ENCODE measurements around the gene TTC32. TPM values are rescaled to one million over a fixed set of nuclear protein-coding genes. Genes with fewer than 3 reads are reported as not detected.
A peak's percentile ranks its signal among the peaks of the same experiment; 100 is the strongest.

Gene TTC32
- total and polyA plus RNA-seq, 2 experiments from 2014 or later = 4.6 to 17.0 TPM

- Mint-ChIP-seq H3K4me1 (peaks cover 2% of the 10 kb centered on the region), H3K27me3 (ENCODE audit: insufficient read depth, low read depth, poor library complexity) (no peaks in the 10 kb centered on the region), H3K9me3 (no peaks in the 10 kb centered on the region), H3K36me3 (ENCODE audit: low read depth) (peaks cover 21% of the 10 kb centered on the region), H3K4me3 (no peak overlapping the region), H3K27ac (no peak overlapping the region)
- H4K20me1 ChIP-seq (replicated peaks; ENCODE audit: insufficient read depth) = peaks cover 5% of the 10 kb centered on the region; the same call in 1 of the 2 replicates
- H3K36me3 ChIP-seq (ENCODE audit: insufficient read depth) = no peaks in the 10 kb centered on the region; the same call in 1 of the 2 replicates
- no peak overlapping the region for H3K4me3 ChIP-seq
- peak; percentile 21 for DNase-seq (ENCODE audit: low spot score)
- H3K4me2 ChIP-seq = no peak overlapping the region
- H2AFZ ChIP-seq = no peak overlapping the region
- no peaks in the 10 kb centered on the region for H3K27me3 ChIP-seq (ENCODE audit: insufficient read depth)
- H3K9me2 ChIP-seq (ENCODE audit: insufficient read depth) = no peaks in the 10 kb centered on the region
- no peaks in the 10 kb centered on the region for H3F3A ChIP-seq (replicated peaks; ENCODE audit: low read depth)
- ATAC-seq = peak; percentile 76
- peaks cover 10% of the 10 kb centered on the region; the same call in 1 of the 2 replicates for H3K79me2 ChIP-seq (replicated peaks; ENCODE audit: insufficient read depth)
- H3K27ac ChIP-seq (ENCODE audit: low read depth) = no peak overlapping the region
- H3K4me1 ChIP-seq (ENCODE audit: insufficient read depth) = 0 out of 2 replicates have a peak, but pooled peaks cover 4% of the 10 kb centered on the region
- TF ChIP-seq ZNF114 (CRISPR knock-in tag; IDR thresholded peaks at IDR 0.05) (no peak), NANOG (IDR thresholded peaks at IDR 0.05; ENCODE audit: borderline replicate concordance) (no peak), ETS1 (IDR thresholded peaks at IDR 0.05) (no peak), EZH2 (IDR thresholded peaks at IDR 0.05; ENCODE audit: low read depth, unreplicated experiment) (no peak), ZNF331 (CRISPR knock-in tag; IDR thresholded peaks at IDR 0.05; ENCODE audit: low read depth) (no peak), POLR2AphosphoS5 (IDR thresholded peaks at IDR 0.05; ENCODE audit: low read depth) (no peak), JUNB (IDR thresholded peaks at IDR 0.05; ENCODE audit: unreplicated experiment) (no peak), EZH2phosphoT487 (IDR thresholded peaks at IDR 0.05; ENCODE audit: unreplicated experiment) (no peak), CREB1 (CRISPR knock-in tag; IDR thresholded peaks at IDR 0.05; ENCODE audit: low read depth) (no peak), STAT1 (IDR thresholded peaks at IDR 0.05; ENCODE audit: unreplicated experiment) (no peak)
- TF ChIP-seq, protein P1, sequence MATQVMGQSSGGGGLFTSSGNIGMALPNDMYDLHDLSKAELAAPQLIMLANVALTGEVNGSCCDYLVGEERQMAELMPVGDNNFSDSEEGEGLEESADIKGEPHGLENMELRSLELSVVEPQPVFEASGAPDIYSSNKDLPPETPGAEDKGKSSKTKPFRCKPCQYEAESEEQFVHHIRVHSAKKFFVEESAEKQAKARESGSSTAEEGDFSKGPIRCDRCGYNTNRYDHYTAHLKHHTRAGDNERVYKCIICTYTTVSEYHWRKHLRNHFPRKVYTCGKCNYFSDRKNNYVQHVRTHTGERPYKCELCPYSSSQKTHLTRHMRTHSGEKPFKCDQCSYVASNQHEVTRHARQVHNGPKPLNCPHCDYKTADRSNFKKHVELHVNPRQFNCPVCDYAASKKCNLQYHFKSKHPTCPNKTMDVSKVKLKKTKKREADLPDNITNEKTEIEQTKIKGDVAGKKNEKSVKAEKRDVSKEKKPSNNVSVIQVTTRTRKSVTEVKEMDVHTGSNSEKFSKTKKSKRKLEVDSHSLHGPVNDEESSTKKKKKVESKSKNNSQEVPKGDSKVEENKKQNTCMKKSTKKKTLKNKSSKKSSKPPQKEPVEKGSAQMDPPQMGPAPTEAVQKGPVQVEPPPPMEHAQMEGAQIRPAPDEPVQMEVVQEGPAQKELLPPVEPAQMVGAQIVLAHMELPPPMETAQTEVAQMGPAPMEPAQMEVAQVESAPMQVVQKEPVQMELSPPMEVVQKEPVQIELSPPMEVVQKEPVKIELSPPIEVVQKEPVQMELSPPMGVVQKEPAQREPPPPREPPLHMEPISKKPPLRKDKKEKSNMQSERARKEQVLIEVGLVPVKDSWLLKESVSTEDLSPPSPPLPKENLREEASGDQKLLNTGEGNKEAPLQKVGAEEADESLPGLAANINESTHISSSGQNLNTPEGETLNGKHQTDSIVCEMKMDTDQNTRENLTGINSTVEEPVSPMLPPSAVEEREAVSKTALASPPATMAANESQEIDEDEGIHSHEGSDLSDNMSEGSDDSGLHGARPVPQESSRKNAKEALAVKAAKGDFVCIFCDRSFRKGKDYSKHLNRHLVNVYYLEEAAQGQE (IDR thresholded peaks at IDR 0.05; ENCODE audit: unreplicated experiment) = no peak
- TF ChIP-seq, protein P2, sequence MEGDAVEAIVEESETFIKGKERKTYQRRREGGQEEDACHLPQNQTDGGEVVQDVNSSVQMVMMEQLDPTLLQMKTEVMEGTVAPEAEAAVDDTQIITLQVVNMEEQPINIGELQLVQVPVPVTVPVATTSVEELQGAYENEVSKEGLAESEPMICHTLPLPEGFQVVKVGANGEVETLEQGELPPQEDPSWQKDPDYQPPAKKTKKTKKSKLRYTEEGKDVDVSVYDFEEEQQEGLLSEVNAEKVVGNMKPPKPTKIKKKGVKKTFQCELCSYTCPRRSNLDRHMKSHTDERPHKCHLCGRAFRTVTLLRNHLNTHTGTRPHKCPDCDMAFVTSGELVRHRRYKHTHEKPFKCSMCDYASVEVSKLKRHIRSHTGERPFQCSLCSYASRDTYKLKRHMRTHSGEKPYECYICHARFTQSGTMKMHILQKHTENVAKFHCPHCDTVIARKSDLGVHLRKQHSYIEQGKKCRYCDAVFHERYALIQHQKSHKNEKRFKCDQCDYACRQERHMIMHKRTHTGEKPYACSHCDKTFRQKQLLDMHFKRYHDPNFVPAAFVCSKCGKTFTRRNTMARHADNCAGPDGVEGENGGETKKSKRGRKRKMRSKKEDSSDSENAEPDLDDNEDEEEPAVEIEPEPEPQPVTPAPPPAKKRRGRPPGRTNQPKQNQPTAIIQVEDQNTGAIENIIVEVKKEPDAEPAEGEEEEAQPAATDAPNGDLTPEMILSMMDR (conservative IDR thresholded peaks at IDR 0.05; ENCODE audit: low read depth in 2 of 2) = no peak
- TF ChIP-seq, protein P3, sequence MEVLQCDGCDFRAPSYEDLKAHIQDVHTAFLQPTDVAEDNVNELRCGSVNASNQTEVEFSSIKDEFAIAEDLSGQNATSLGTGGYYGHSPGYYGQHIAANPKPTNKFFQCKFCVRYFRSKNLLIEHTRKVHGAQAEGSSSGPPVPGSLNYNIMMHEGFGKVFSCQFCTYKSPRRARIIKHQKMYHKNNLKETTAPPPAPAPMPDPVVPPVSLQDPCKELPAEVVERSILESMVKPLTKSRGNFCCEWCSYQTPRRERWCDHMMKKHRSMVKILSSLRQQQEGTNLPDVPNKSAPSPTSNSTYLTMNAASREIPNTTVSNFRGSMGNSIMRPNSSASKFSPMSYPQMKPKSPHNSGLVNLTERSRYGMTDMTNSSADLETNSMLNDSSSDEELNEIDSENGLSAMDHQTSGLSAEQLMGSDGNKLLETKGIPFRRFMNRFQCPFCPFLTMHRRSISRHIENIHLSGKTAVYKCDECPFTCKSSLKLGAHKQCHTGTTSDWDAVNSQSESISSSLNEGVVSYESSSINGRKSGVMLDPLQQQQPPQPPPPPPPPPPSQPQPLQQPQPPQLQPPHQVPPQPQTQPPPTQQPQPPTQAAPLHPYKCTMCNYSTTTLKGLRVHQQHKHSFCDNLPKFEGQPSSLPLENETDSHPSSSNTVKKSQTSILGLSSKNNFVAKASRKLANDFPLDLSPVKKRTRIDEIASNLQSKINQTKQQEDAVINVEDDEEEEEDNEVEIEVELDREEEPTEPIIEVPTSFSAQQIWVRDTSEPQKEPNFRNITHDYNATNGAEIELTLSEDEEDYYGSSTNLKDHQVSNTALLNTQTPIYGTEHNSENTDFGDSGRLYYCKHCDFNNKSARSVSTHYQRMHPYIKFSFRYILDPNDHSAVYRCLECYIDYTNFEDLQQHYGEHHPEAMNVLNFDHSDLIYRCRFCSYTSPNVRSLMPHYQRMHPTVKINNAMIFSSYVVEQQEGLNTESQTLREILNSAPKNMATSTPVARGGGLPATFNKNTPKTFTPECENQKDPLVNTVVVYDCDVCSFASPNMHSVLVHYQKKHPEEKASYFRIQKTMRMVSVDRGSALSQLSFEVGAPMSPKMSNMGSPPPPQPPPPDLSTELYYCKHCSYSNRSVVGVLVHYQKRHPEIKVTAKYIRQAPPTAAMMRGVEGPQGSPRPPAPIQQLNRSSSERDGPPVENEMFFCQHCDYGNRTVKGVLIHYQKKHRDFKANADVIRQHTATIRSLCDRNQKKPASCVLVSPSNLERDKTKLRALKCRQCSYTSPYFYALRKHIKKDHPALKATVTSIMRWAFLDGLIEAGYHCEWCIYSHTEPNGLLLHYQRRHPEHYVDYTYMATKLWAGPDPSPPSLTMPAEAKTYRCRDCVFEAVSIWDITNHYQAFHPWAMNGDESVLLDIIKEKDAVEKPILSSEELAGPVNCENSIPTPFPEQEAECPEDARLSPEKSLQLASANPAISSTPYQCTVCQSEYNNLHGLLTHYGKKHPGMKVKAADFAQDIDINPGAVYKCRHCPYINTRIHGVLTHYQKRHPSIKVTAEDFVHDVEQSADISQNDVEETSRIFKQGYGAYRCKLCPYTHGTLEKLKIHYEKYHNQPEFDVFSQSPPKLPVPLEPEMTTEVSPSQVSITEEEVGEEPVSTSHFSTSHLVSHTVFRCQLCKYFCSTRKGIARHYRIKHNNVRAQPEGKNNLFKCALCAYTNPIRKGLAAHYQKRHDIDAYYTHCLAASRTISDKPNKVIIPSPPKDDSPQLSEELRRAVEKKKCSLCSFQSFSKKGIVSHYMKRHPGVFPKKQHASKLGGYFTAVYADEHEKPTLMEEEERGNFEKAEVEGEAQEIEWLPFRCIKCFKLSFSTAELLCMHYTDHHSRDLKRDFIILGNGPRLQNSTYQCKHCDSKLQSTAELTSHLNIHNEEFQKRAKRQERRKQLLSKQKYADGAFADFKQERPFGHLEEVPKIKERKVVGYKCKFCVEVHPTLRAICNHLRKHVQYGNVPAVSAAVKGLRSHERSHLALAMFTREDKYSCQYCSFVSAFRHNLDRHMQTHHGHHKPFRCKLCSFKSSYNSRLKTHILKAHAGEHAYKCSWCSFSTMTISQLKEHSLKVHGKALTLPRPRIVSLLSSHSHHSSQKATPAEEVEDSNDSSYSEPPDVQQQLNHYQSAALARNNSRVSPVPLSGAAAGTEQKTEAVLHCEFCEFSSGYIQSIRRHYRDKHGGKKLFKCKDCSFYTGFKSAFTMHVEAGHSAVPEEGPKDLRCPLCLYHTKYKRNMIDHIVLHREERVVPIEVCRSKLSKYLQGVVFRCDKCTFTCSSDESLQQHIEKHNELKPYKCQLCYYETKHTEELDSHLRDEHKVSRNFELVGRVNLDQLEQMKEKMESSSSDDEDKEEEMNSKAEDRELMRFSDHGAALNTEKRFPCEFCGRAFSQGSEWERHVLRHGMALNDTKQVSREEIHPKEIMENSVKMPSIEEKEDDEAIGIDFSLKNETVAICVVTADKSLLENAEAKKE (CRISPR knock-in tag; IDR thresholded peaks at IDR 0.05) = no peak
Observed at GRCh38 chr2:19916385-19916950, 14.7 kb upstream of the TTC32 start.
